ENCODE data around the gene OR11H7. TPM values are rescaled to one million over a fixed set of nuclear protein-coding genes. Genes with fewer than 3 reads are reported as not detected.
A peak's percentile ranks its signal among the peaks of the same experiment; 100 is the strongest.

OR11H7 gene
- total and polyA plus RNA-seq, 9 of the 15 experiments (the other 6 are each of a cell fraction or from before 2014, with no cell fraction given): not detected

DNA sequence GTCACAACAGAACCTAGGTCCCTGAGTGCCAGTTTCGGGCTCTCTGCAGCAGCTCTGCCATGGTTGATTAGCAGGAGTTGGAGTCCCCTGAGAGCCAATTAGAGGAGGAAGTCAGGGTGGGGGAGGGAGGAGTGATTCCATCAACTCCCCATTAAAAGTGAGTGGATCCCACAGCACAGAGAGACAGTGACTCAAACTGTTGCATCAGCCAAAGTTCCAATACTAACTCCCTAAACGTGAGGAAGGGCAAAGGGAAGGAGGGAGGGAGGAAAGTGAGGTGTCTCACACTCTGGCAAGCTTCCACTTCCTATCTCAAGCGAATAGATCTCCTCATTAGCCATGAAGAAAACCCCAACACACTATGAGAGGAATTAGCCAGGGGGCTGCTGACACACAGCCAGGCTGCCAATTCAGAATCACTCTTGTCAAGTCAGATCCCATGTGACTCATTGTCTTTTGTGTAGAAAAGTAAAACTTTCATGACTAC is 33.9 kb downstream of the OR11H7 start (continued):
- TF ChIP-seq POLR2B (IDR thresholded peaks at IDR 0.05; ENCODE audit: low read depth, partially characterized antibody) (no peak), PTRF (tag; IDR thresholded peaks at IDR 0.05) (no peak), DMBX1 (CRISPR knock-in tag; IDR thresholded peaks at IDR 0.05; ENCODE audit: borderline replicate concordance) (no peak; the same call in 1 of the 2 replicates), CREB1 (IDR thresholded peaks at IDR 0.05) (no peak), CREB1 (CRISPR knock-in tag; IDR thresholded peaks at IDR 0.05) (no peak), MAFK (IDR thresholded peaks at IDR 0.05; ENCODE audit: low read length) (no peak), NR2C1 (IDR thresholded peaks at IDR 0.05) (no peak), NR2C1 (tag; IDR thresholded peaks at IDR 0.05) (peak; percentile 38; the same call in 1 of the 2 replicates), DPF2 (IDR thresholded peaks at IDR 0.05) (peak; percentile 36; the same call in 1 of the 2 replicates), ZKSCAN1 (IDR thresholded peaks at IDR 0.05; ENCODE audit: low read depth, low read length) (no peak), HMG20A (CRISPR knock-in tag; conservative IDR thresholded peaks at IDR 0.05) (no peak), TFAM (CRISPR knock-in tag; conservative IDR thresholded peaks at IDR 0.05) (no peak), KLF16 (IDR thresholded peaks at IDR 0.05) (no peak), RBM34 (IDR thresholded peaks at IDR 0.05; ENCODE audit: borderline replicate concordance, insufficient read depth, low read length) (no peak)
- TF ChIP-seq, protein P1, sequence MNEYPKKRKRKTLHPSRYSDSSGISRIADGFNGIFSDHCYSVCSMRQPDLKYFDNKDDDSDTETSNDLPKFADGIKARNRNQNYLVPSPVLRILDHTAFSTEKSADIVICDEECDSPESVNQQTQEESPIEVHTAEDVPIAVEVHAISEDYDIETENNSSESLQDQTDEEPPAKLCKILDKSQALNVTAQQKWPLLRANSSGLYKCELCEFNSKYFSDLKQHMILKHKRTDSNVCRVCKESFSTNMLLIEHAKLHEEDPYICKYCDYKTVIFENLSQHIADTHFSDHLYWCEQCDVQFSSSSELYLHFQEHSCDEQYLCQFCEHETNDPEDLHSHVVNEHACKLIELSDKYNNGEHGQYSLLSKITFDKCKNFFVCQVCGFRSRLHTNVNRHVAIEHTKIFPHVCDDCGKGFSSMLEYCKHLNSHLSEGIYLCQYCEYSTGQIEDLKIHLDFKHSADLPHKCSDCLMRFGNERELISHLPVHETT (CRISPR knock-in tag; conservative IDR thresholded peaks at IDR 0.05 in 1 of 2, IDR thresholded peaks at IDR 0.05 in 1 of 2): no peak
- TF ChIP-seq, protein P2, sequence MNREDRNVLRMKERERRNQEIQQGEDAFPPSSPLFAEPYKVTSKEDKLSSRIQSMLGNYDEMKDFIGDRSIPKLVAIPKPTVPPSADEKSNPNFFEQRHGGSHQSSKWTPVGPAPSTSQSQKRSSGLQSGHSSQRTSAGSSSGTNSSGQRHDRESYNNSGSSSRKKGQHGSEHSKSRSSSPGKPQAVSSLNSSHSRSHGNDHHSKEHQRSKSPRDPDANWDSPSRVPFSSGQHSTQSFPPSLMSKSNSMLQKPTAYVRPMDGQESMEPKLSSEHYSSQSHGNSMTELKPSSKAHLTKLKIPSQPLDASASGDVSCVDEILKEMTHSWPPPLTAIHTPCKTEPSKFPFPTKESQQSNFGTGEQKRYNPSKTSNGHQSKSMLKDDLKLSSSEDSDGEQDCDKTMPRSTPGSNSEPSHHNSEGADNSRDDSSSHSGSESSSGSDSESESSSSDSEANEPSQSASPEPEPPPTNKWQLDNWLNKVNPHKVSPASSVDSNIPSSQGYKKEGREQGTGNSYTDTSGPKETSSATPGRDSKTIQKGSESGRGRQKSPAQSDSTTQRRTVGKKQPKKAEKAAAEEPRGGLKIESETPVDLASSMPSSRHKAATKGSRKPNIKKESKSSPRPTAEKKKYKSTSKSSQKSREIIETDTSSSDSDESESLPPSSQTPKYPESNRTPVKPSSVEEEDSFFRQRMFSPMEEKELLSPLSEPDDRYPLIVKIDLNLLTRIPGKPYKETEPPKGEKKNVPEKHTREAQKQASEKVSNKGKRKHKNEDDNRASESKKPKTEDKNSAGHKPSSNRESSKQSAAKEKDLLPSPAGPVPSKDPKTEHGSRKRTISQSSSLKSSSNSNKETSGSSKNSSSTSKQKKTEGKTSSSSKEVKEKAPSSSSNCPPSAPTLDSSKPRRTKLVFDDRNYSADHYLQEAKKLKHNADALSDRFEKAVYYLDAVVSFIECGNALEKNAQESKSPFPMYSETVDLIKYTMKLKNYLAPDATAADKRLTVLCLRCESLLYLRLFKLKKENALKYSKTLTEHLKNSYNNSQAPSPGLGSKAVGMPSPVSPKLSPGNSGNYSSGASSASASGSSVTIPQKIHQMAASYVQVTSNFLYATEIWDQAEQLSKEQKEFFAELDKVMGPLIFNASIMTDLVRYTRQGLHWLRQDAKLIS (CRISPR knock-in tag; IDR thresholded peaks at IDR 0.05): no peak
- TF ChIP-seq, protein P3, sequence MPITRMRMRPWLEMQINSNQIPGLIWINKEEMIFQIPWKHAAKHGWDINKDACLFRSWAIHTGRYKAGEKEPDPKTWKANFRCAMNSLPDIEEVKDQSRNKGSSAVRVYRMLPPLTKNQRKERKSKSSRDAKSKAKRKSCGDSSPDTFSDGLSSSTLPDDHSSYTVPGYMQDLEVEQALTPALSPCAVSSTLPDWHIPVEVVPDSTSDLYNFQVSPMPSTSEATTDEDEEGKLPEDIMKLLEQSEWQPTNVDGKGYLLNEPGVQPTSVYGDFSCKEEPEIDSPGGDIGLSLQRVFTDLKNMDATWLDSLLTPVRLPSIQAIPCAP (CRISPR knock-in tag; IDR thresholded peaks at IDR 0.05; ENCODE audit: borderline replicate concordance): no peak
- TF ChIP-seq, protein P4, sequence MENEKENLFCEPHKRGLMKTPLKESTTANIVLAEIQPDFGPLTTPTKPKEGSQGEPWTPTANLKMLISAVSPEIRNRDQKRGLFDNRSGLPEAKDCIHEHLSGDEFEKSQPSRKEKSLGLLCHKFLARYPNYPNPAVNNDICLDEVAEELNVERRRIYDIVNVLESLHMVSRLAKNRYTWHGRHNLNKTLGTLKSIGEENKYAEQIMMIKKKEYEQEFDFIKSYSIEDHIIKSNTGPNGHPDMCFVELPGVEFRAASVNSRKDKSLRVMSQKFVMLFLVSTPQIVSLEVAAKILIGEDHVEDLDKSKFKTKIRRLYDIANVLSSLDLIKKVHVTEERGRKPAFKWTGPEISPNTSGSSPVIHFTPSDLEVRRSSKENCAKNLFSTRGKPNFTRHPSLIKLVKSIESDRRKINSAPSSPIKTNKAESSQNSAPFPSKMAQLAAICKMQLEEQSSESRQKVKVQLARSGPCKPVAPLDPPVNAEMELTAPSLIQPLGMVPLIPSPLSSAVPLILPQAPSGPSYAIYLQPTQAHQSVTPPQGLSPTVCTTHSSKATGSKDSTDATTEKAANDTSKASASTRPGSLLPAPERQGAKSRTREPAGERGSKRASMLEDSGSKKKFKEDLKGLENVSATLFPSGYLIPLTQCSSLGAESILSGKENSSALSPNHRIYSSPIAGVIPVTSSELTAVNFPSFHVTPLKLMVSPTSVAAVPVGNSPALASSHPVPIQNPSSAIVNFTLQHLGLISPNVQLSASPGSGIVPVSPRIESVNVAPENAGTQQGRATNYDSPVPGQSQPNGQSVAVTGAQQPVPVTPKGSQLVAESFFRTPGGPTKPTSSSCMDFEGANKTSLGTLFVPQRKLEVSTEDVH (IDR thresholded peaks at IDR 0.05; ENCODE audit: low read depth, partially characterized antibody): no peak
- TF ChIP-seq, protein P5, sequence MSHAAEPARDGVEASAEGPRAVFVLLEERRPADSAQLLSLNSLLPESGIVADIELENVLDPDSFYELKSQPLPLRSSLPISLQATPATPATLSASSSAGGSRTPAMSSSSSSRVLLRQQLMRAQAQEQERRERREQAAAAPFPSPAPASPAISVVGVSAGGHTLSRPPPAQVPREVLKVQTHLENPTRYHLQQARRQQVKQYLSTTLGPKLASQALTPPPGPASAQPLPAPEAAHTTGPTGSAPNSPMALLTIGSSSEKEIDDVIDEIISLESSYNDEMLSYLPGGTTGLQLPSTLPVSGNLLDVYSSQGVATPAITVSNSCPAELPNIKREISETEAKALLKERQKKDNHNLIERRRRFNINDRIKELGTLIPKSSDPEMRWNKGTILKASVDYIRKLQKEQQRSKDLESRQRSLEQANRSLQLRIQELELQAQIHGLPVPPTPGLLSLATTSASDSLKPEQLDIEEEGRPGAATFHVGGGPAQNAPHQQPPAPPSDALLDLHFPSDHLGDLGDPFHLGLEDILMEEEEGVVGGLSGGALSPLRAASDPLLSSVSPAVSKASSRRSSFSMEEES (CRISPR knock-in tag; IDR thresholded peaks at IDR 0.05): no peak
